NOMO-1 (cell line): ENCODE measurements around the gene SLC51B.
"Not testable (repeated sequence)": the region's sequence is repeated elsewhere in the genome, so short reads cannot be mapped to it uniquely, and the experiment has no call there.

Source experiments
- DNase-seq, 2 experiments: peaks; one replicate each; lab custom pipeline; 2025; ENCODE audit not compliant: unreplicated experiment in 2 of 2; lab: John Stamatoyannopoulos, UW

The SLC51B gene

DNA sequence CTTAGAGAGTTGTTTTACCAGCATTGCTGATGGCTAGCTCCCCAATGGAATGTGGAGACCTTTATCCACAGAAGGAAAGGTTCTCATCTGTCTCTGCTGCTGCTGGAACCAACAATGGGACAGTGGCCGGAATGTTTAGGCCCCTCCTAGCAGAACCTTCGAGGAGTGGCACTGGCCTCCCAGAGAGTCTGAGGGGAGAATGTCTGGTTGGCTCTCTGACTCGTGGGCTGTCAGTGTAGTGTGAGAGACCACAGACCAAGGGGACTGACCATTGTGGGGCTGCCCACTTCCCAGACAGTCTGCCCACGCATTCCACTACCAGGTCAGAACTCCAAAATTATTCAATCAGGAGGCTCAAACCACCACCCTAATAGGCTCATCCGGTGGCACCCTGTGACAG is 17.5 kb downstream of the SLC51B start:
- DNase-seq, result no peak

DNA sequence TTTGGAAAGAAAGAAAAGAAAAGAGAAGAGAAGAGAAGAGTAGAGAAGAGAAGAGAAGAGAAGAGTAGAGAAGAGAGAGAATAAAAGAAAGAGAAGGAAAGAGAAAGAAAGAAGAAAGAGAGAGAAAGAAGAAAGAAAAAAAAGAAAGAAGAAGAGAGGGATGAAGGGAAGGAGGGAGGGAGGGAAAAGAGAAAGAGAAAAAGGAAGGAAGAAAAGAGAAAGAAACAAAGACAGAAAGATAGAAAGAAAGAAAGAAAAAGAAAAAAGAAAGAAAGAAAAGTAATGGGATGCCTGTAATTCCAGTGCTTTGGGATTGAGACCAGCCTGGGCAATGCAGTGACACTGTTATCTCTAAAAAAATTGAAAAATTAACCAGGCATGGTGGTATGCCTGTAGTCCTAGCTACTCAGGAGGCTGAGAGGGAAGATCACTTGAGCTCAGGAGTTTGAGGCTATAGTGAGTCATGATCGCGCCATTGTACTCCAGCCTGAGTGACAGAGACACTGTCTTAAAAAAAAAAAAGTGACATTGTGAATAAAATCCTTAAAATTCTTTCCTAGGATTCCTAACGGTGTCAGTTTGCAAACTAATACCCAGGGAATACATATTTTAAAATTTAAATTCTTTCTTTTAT is 20.9 kb downstream of the SLC51B start:
- DNase-seq, result no peak

DNA sequence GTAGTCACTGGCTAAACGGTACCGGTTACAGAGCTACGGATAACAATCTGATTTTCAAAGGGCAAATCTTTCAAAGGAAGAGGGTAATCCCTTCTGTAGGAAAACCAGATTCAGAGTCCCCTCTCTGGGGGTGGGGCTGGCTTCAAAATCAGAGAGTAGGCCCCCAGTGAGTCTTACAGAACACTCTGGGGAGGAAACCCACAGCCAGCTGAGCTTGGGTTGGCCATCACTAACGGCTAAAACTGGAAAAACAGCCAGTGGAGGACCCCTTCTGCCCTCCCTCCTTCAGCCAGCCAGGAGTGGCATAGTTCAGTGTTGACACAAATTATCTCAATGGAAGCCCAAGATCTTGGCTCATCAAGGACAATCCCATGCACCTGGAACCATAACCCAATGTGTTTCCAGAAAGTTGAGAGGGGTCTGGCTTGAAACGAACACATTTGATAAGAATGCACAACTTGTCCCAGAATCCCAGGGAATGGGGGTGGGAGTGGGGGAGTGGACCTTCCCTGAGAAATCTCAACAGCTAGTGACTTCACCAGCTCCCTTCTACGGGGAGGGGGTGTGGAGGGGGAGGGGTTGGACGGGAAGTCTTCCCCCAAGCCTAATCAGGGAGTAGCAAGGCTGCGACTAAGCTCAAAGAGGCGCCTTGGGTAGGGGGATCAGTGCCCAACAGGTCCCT is 21.6 kb downstream of the SLC51B start:
- no peak for DNase-seq

DNA sequence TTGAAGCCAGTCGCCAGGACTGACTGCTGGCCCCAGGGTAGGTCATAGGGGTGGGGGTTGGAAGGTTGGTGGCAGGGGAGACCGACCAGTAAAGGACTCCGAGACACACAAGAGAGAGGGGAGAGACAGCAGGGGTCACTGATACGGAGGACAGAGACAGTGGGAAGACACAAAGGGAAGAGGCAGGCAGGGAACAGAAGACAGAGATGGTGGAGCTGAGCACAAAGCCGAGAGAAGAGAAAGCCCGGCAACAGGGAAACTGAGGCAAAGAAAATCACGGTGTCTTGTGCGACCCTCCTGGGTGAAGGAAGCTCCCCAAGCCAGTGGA is 22.1 kb downstream of the SLC51B start:
- DNase-seq, result no peak

DNA sequence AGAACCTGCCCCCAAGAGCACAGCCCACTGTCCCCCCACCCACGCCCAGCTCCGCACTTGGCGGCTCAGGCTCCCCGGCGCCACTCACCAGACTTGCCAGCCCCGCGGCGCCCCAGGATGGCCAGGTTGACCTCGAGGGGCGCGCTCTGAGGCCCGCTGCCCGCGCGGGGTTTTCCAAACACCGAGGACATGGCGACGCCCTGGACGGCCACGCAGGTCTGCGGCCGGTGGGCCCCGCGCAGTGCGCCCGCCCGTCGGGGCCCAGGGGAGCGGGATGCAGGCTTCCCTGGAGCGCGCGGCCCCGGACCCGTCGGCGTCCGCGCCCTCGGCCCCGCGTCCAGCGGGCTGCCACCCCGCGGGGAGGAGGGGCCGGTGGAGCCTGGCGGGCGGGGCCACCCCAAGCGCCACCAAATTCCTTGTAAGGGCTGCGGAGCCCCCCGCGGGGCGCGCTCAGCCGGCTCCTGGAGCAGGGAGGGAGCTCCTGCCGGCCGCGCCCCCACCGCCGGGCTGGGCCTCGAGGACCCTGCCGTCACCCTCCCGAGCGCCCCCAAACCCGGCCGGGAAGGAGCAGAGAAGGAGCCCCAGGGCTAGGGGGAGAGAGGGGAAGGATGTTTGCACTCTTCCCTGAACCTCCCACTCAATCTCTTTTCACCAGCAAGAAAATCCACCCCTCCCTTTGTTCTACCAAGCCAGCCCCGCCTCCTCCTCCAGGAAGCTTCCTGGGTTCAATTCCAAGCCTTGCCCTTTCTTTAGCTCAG is 22.6 kb downstream of the SLC51B start, which contains the start of gene RASL12:
RASL12 (minus strand) TSS at position 347 of the 758 bp plus-strand sequence; CDS start at position 191, 156 bp downstream.
- DNase-seq, result no peak

DNA sequence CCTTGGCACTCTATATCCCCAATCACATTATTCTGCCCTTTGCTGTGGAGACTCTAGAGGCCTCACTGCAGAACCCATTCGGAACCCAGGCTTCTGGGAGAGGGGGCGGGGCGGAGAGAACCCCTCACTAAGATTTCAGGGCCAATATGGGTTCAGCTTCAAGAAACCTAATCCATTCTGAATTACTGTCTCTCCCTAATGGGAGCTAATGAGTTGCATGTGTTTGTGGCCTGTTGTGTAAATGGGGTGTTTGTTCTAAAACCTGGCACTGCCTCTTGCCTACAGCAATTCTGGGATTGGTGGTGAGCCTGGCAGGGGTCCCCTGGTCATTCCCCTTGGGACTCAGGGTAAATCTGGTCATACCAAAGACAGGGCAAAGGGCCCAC is 23.2 kb downstream of the SLC51B start:
- no peak for DNase-seq

DNA sequence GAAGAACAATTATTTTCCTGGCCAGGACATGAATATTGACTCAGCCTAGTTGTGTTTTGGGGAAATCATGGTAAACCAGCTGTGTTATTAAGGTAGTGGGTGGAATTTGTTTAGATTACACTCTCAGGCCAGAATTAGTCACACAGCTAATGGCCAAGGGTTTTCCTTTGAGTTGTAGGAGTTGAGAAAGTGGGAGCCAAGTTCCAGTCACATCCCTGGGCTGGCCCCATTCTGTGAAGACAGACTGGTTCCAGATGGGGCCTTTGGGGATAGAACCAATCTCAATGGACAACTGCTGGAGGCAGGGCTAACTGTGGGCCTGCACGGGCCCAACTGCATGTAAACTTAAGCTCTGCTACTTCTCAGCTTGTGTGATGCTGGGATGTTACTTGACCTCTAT is 24.0 kb downstream of the SLC51B start:
- DNase-seq, result no peak

DNA sequence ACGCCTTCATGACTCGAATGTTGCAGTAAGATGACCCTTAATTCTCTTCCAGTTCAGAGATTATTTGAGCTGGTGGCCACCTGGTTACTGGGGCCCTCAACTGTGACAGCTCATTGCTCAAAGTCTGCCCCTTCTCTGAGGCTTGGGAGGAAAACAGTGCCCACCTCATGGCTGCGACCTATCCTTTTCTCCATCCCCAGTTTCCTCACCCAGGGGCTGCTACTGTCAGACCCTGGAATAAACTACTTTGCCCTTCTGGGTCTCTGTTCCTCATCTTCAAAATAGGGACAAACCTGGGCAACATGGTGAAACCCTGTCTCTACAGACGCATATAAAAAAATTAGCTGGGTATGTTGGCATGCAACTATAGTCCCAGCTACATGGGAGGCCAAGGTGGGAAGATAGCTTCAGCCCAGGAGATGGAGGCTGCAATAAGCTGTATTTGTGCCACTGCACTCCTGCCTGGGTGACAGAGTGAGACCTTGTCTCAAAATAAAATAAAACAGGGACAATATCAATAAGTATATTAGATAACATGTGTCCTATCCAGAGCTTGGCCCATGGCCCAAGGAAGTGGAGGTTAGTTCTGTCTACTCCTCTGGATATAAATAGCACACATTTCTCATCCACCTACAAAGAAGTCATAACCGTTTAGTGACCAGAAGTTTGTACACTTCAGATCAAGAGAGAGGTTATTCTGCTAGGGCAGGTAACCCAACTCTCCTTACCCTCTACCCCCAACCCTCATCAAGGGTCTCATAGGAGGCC is 24.8 kb downstream of the SLC51B start:
- no peak for DNase-seq

DNA sequence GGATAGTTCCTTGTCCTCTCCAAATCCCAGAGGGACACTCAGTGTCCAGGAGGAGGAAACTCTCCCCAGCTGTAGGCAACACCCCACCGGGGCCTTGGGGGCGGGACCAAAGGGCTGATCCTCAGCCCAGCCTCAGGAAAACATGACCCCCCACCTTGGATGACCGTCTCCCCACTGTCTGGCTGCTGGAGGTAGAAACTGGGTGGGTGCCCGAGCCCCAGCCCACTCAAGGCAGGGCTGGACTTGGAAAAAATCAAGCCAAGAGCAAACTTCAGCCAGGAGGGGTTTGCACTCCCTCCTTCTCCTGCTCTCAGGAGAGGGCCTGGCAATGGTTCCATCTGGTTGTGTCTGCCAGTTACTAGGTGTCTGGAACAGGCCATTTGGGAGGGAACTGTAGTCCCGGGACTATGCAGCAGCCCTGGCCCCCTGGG is 26.2 kb downstream of the SLC51B start:
- no peak for DNase-seq

DNA sequence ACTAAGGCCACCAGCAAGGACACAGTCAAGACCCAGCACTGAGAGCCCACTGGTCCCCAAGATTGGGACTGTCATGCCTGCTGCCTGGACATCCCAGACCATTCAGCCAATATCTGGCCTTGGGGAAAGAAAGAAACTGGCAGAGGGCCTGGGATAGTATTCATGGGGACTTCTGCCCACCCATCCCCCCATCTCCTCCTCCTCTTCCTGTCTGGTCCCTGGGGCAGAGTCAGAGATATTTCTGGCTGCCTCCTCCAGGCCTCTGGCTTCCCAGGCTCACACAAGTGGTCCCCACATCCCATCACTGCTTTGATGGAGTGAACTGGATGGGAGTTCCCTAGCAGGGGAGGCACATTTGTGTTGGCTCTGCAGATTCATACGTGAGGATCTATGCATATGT is 26.8 kb downstream of the SLC51B start:
- DNase-seq, result no peak

DNA sequence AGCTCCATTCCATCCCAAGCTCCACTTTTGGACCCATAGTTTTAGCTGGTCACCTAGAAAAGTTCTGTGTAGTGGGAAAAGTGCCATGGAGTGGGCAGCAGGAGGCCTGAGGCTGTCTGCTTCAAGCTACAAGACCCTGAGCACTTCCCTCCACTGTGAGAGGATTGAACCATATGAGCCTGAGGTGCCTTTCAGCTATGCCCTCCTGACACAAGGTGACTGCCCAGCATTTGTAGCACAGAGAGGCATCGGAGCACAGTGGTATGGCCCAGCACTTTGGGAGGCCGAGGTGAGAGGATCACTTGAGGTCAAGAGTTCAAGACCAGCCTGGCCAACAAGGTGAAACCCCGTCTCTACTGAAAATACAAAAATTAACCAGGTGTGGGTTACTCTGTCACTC is 27.4 kb downstream of the SLC51B start:
- DNase-seq, result no peak

DNA sequence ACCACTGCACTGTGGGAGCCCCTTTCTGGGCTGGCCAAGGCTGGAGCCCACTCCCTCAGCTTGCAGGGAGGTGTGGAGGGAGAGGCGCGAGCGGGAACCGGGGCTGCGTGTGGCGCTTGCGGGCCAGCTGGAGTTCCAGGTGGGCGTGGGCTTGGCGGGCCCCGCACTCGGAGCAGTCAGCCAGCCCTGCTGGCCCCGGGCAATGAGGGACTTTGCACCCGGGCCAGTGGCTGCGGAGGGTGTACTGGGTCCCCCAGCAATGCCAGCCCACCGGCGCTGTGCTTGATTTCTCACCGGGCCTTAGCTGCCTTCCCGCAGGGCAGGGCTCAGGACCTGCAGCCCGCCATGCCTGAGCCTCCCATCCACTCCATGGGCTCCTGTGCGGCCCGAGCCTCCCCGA is 29.8 kb downstream of the SLC51B start:
- not testable (repeated sequence) for DNase-seq

DNA sequence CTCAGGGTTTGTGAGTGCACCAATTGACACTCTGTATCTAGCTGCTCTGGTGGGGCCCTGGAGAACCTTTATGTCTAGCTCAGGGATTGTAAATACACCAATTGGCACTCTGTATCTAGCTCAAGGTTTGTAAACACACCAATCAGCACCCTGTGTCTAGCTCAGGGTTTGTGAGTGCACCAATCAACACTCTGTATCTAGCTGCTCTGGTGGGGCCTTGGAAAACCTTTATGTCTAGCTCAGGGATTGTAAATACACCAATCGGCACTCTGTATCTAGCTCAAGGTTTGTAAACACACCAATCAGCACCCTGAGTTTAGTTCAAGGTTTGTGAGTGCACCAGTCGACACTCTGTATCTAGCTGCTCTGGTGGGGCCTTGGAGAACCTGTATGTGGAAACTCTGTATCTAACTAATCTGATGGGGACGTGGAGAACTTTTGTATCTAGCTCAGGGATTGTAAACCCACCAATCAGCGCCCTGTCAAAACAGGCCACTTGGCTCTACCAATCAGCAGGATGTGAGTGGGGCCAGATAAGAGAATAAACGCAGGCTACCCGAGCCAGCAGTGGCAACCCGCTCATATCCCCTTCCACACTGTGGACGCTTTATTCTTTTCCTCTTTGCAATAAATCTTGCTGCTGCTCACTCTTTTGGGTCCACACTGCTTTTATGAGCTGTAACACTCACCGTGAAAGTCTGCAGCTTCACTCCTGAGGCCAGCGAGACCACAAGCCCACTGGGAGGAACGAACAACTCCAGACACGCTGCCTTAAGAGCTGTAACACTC is 30.6 kb downstream of the SLC51B start:
- DNase-seq, result not testable (repeated sequence)

DNA sequence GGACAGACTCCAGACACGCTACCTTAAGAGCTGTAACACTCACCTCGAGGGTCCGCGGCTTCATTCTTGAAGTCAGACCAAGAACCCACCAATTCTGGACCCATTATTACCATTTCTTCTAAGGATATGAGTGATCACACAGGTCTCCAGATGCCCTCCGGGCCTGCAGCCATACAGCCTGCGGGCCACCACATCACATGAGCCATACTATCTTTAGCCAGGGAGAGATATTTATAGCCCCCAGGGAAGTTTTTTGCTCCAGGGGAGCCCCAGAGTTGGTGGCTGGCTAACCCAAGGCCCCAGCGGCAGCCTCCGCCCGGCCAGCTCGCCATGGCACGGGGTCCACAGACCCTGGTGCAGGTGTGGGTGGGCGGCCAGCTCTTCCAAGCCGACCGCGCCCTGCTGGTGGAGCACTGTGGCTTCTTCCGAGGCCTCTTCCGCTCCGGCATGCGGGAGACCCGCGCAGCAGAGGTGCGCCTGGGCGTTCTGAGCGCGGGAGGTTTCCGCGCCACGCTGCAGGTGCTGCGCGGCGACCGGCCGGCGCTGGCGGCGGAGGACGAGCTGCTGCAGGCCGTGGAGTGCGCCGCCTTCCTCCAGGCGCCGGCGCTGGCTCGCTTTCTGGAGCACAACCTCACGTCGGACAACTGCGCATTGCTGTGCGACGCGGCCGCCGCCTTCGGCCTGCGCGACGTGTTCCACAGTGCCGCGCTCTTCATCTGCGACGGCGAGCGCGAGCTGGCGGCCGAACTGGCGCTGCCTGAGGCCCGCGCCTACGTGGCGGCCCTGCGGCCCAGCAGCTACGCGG is 31.5 kb downstream of the SLC51B start, which contains the start of gene KBTBD13:
KBTBD13 (plus strand) TSS at position 261 of the 805 bp plus-strand sequence; CDS start at position 331, 70 bp downstream.
- no peak for DNase-seq

DNA sequence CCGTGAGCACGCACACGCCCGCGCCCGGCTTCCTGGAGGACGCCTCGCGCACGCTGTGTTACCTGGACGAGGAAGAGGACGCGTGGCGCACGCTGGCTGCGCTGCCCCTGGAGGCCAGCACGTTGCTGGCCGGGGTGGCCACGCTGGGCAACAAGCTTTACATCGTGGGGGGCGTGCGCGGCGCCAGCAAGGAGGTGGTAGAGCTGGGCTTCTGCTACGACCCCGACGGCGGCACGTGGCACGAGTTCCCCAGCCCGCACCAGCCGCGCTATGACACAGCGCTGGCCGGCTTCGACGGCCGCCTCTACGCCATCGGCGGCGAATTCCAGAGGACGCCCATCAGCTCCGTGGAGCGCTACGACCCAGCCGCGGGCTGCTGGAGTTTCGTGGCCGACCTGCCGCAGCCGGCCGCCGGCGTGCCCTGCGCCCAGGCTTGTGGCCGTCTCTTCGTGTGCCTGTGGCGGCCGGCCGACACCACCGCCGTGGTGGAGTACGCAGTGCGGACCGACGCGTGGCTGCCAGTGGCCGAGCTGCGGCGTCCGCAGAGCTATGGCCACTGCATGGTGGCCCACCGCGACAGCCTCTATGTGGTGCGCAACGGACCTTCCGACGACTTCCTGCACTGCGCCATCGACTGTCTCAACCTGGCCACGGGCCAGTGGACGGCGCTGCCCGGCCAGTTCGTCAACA is 32.2 kb downstream of the SLC51B start:
- no peak for DNase-seq

DNA sequence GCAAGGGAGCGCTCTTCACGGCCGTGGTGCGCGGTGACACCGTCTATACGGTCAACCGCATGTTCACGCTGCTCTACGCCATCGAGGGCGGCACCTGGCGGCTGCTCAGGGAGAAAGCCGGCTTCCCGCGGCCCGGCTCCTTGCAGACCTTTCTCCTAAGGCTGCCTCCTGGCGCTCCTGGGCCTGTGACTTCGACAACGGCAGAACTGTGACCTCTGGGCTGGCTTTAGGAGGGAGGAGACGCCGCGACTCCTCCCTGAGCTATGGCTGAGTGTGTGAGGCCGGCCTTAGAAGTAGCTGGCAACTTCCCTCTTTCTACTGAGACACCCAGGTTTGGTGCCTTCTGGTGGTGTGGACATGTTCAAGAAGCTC is 32.8 kb downstream of the SLC51B start:
- DNase-seq, result no peak

DNA sequence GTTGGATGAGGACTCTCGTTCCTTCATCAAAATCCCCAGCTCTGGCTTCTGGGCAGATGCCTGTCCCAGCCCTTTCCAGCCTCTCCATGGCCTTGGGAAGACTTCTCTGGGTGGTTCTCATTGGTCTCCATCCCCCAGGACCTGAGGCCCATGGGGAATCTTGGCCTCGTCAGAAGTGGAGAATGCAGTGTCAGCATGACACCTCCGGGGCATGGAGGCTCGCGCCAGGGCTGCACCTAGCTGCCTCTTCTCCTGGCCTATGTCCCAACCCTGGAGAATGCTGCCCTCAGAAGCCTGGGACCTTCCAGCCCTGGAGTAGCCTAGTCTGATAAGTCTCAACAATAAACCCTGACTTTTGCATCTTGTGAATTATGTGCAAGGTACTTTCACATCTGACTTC is 34.4 kb downstream of the SLC51B start:
- DNase-seq, result no peak

DNA sequence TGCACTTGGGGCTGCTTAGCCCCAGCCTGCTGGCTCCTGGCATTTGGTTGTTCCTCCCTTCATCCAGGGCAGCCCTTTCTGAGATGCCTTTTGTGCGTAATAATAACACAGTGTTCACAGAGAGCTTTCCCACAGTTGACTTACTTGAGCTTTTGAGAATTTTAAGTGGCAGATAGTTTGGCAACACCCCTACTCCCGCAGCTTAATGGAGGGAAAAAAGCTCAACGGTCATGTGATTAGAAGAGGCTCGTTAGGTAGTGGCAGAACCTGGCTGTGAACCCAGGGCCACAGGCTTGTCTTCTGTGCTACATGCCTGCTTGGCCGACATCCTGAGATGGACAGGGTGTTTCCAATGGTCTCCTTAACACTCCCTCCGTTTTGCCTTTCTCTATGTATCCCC is 36.1 kb downstream of the SLC51B start:
- no peak for DNase-seq

DNA sequence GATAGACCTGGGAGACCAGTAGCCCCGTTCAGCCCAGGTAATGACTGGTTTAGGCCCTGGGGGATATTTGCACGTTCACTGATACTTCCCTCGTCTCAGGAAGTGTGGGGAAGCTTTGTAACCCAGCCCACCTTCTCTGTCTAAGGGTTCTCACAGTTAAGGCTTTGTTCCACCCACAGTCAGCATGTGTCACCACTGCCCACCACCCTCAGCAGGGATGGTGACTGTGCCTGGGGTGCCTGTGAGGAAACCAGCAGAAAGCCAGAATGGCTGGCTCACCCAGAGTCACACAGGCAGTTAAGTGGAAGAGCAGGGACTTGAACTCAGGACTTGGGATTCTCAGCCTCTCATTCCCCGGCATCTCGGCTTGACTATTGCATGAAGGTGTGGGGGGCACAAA is 36.6 kb downstream of the SLC51B start:
- no peak for DNase-seq
